Endothelial cell of umbilical vein (primary cell): ENCODE data around the gene LKAAEAR1. TPM values are rescaled to one million over a fixed set of nuclear protein-coding genes. Genes with fewer than 3 reads are reported as not detected.
A peak's percentile ranks its signal among the peaks of the same experiment; 100 is the strongest.

Experiments
- BruUV-seq: library from RNA; stranded (reverse); fragments of 400-500 nt; replicated peaks from 2 replicates; lab custom pipeline; 2021; lab: Mats Ljungman, UMichigan
- CTCF ChIA-PET: fragments of 300-600, 350-600 bp; sonication (Branson Sonifier 250); formaldehyde crosslinking; loops from one replicate; lab custom pipeline; 2021; ENCODE audit warnings: antibody characterized with exemption, inconsistent platforms; lab: Charles Lee
- POLR2A ChIA-PET: fragments of 300-600, 350-600 bp; sonication (Branson Sonifier 250); formaldehyde crosslinking; loops from one replicate; lab custom pipeline; 2021; ENCODE audit warnings: antibody characterized with exemption, inconsistent platforms; lab: Charles Lee
- DNase-seq: peaks from one replicate; pipeline ENCODE4 v3.0.0-alpha.2; 2011; ENCODE audit warnings: low read depth, low spot score
- FAIRE-seq: peaks from 2 replicates; lab custom pipeline; 2011; peaks lifted over from hg19 to GRCh38; lab: Jason Lieb, UNC
- H2AFZ ChIP-seq: 2 replicates; pipeline ENCODE4 v1.6.0; 2012; ENCODE audit warnings: low read depth, low read length, control low read depth, inconsistent platforms
- H3K27ac ChIP-seq: 2 replicates; pipeline ENCODE4 v1.5.1; 2011; ENCODE audit warnings: low read depth, mild to moderate bottlenecking, control low read depth, low read length, moderate library complexity; ENCODE audit not compliant: insufficient read depth
- H3K27me3 ChIP-seq, 2 experiments: 2 replicates each; pipeline versions ENCODE4 v1.6.0 to v1.6.1; 2011; ENCODE audit warnings: low read length in 2 of 2, mixed read lengths in 1 of 2; ENCODE audit not compliant: control insufficient read depth in 2 of 2, insufficient read depth in 2 of 2
- H3K36me3 ChIP-seq, 2 experiments: 2 replicates in 1 of 2; 3 replicates in 1 of 2; pipeline ENCODE4 v1.5.1; 2011; ENCODE audit warnings: low read length in 2 of 2, mild to moderate bottlenecking in 1 of 2, moderate library complexity in 1 of 2; ENCODE audit not compliant: control insufficient read depth in 2 of 2, insufficient read depth in 2 of 2; ENCODE audit errors: extremely low read depth in 1 of 2
- H3K4me1 ChIP-seq: 3 replicates; pipeline ENCODE4 v1.5.1; 2011; ENCODE audit warnings: mild to moderate bottlenecking, low read length; ENCODE audit not compliant: control insufficient read depth, insufficient read depth; ENCODE audit errors: extremely low read depth
- H3K4me2 ChIP-seq: 2 replicates; pipeline ENCODE4 v1.6.1; 2011; ENCODE audit warnings: low read length, control low read depth, mixed read lengths; ENCODE audit not compliant: insufficient read depth
- H3K4me3 ChIP-seq, 3 experiments: fragments of 200-600 bp in 1 of 3; sonication (generic), shearing (Covaris generic) in 1 of 3; replicated peaks in 1 of 3; 2 replicates each; pipeline ENCODE4 v1.5.1; 2011 to 2016; ENCODE audit warnings: control low read depth in 3 of 3, low read length in 3 of 3, mild to moderate bottlenecking in 2 of 3, inconsistent platforms in 1 of 3, low read depth in 1 of 3, moderate library complexity in 1 of 3; ENCODE audit not compliant: insufficient read depth in 1 of 3
- H3K79me2 ChIP-seq: 2 replicates; pipeline ENCODE4 v1.6.0; 2012; ENCODE audit warnings: low read length, inconsistent platforms; ENCODE audit not compliant: control insufficient read depth, insufficient read depth
- H3K9ac ChIP-seq: replicated peaks from 2 replicates; pipeline ENCODE3; 2011; ENCODE audit warnings: low read length, control low read depth; ENCODE audit not compliant: insufficient read depth; ENCODE audit errors: extremely low read depth
- H3K9me1 ChIP-seq: replicated peaks from 3 replicates; pipeline ENCODE4 v1.6.0; 2011; ENCODE audit warnings: mild to moderate bottlenecking, low read length; ENCODE audit not compliant: control insufficient read depth, insufficient read depth; ENCODE audit errors: extremely low read depth
- H3K9me3 ChIP-seq: replicated peaks from 2 replicates; pipeline ENCODE4 v1.5.1; 2012; ENCODE audit warnings: low read length, inconsistent platforms; ENCODE audit not compliant: control insufficient read depth, insufficient read depth
- H4K20me1 ChIP-seq: replicated peaks from 2 replicates; pipeline ENCODE3; 2011; ENCODE audit warnings: mild to moderate bottlenecking, low read length; ENCODE audit not compliant: control insufficient read depth, insufficient read depth; ENCODE audit errors: extremely low read depth
- EZH2 ChIP-seq: IDR thresholded peaks from 2 replicates; pipeline ENCODE4 v1.6.1; 2012; ENCODE audit warnings: borderline replicate concordance, low read depth, mild to moderate bottlenecking, moderate library complexity, low read length, inconsistent platforms; ENCODE audit not compliant: severe bottlenecking
- FOS ChIP-seq: IDR thresholded peaks from 2 replicates; pipeline ENCODE4 v1.6.1; 2011; ENCODE audit warnings: mild to moderate bottlenecking, low read length, moderate library complexity, borderline replicate concordance; ENCODE audit not compliant: insufficient read depth
- GATA2 ChIP-seq: IDR thresholded peaks from 2 replicates; pipeline ENCODE4 v1.7.0; 2011; ENCODE audit warnings: low read depth, mild to moderate bottlenecking, moderate library complexity, mixed read lengths, low read length; ENCODE audit not compliant: insufficient read length, insufficient read depth
- JUN ChIP-seq: IDR thresholded peaks from 2 replicates; pipeline ENCODE4 v1.6.1; 2011; ENCODE audit warnings: borderline replicate concordance, low read depth; ENCODE audit not compliant: insufficient read length, insufficient read depth
- MYC ChIP-seq: IDR thresholded peaks from one replicate; pipeline ENCODE4 v1.6.1; 2011; ENCODE audit warnings: mild to moderate bottlenecking, low read depth, low read length
- POLR2A ChIP-seq: IDR thresholded peaks from 2 replicates; pipeline ENCODE4 v1.6.1; 2012; ENCODE audit warnings: low read depth, mild to moderate bottlenecking, control low read depth, low read length
- POLR2AphosphoS5 ChIP-seq: IDR thresholded peaks from 2 replicates; pipeline ENCODE4 v1.6.1; 2012; ENCODE audit warnings: low read depth, mild to moderate bottlenecking, control low read depth, low read length, moderate library complexity; ENCODE audit not compliant: insufficient read depth
- dilution Hi-C: fragments of 300-500 bp; cut with MboI; formaldehyde crosslinking; loops from one replicate; pipeline ENCODE4 v1.15.0; 2019; ENCODE audit warnings: low sequenced_read_pairs; ENCODE audit not compliant: extremely low pct_ligation_motif_present
- intact Hi-C: fragments of 100-400 bp; cut with micrococcal nuclease; formaldehyde crosslinking; loops from one replicate; pipeline ENCODE4 v1.10.0; 2022
- polyA plus RNA-seq, 4 experiments: library from polyadenylated mRNA; depleted of rRNA in 3 of 4; stranded (reverse) in 3 of 4; unstranded in 1 of 4; fragments of >200 nt; gene quantifications; 2 replicates each; pipeline versions ENCODE4 v1.2.1 to v1.2.3, GENCODE V29; 2011 to 2012; ENCODE audit warnings: missing spikeins in 1 of 4
- total RNA-seq: library from RNA; stranded (reverse); gene quantifications from 2 replicates; pipeline ENCODE4 v1.2.3, GENCODE V29; 2021
- TF ChIP-seq, protein P1 (sequence below), 2 donors: IDR thresholded peaks; 1 replicate in 1 of 2; 2 replicates in 1 of 2; pipeline ENCODE4 v1.5.1; 2011; ENCODE audit warnings: low read length in 2 of 2, mild to moderate bottlenecking in 2 of 2, moderate library complexity in 2 of 2, control low read depth in 1 of 2, inconsistent platforms in 1 of 2, low read depth in 1 of 2; ENCODE audit not compliant: insufficient read depth in 1 of 2; ENCODE audit errors: extremely low read depth in 1 of 2
- TF ChIP-seq, protein P2 (sequence below): IDR thresholded peaks from 2 replicates; pipeline ENCODE4 v1.6.1; 2011; ENCODE audit not compliant: insufficient read depth, insufficient read length

Gene LKAAEAR1
- total and polyA plus RNA-seq, 2 donors (not counting 3 experiments of a cell fraction or from before 2014, with no cell fraction given), result 0.29 TPM; not detected in 1

DNA sequence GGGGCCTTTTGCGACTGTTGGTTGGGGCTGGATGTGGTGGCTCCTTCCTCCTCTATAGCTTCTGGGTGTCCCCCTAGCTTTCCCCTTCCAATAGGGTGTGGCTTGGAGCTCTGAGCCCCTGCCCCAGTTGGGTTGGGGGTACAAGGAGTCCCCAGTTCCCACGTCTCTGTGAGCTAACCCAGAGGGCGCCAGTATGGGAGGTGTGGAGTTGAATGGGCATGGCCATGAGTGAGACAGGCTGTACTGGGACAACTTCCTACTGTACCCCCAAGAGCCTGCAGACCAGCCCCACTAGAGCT lies 47.0 kb downstream of the LKAAEAR1 start:
- CTCF ChIA-PET, result interaction anchor here (0.8 to 7.5 kb wide), 2 partner anchors 18 to 57 kb away, joined by 4 to 412 read pairs; partner anchors contain the start of genes PRPF6, SOX18 and TCEA2
- H2AFZ ChIP-seq, result no peak overlapping the region
- no peaks in the 10 kb centered on the region for H4K20me1 ChIP-seq
- H3K27ac ChIP-seq, result no peak overlapping the region
- no peak overlapping the region for H3K4me2 ChIP-seq
- intact Hi-C loops (no loop called here), dilution Hi-C loops (no loop called here)
- H3K9me1 ChIP-seq, result no peaks in the 10 kb centered on the region
- no peak overlapping the region for H3K9ac ChIP-seq
- no peaks in the 10 kb centered on the region for H3K79me2 ChIP-seq
- no peak for FAIRE-seq
- POLR2A ChIA-PET, result no interaction called here
- H3K27me3 ChIP-seq, result no peaks in the 10 kb centered on the region
- H3K4me3 ChIP-seq, result no peak overlapping the region
- peaks cover 0 to 10% of the 10 kb centered on the region in 2 experiments for H3K36me3 ChIP-seq
- H3K4me1 ChIP-seq, result peaks cover 37% of the 10 kb centered on the region
- TF ChIP-seq GATA2 (no peak), MYC (no peak), JUN (no peak), POLR2A (no peak), POLR2AphosphoS5 (no peak), FOS (no peak), EZH2 (no peak)
- TF ChIP-seq, protein P1, sequence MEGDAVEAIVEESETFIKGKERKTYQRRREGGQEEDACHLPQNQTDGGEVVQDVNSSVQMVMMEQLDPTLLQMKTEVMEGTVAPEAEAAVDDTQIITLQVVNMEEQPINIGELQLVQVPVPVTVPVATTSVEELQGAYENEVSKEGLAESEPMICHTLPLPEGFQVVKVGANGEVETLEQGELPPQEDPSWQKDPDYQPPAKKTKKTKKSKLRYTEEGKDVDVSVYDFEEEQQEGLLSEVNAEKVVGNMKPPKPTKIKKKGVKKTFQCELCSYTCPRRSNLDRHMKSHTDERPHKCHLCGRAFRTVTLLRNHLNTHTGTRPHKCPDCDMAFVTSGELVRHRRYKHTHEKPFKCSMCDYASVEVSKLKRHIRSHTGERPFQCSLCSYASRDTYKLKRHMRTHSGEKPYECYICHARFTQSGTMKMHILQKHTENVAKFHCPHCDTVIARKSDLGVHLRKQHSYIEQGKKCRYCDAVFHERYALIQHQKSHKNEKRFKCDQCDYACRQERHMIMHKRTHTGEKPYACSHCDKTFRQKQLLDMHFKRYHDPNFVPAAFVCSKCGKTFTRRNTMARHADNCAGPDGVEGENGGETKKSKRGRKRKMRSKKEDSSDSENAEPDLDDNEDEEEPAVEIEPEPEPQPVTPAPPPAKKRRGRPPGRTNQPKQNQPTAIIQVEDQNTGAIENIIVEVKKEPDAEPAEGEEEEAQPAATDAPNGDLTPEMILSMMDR (IDR thresholded peaks at IDR 0.05; ENCODE audit: extremely low read depth in 1 of 2, insufficient read depth in 1 of 2, low read depth in 1 of 2, low read length in 2 of 2), result no peak
- TF ChIP-seq, protein P2, sequence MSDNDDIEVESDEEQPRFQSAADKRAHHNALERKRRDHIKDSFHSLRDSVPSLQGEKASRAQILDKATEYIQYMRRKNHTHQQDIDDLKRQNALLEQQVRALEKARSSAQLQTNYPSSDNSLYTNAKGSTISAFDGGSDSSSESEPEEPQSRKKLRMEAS, result no peak
- H3K9me3 ChIP-seq, result no peaks in the 10 kb centered on the region
- no peak for DNase-seq
- TSS peak; percentile 8 for BruUV-seq
